Body of pancreas (tissue), 4 donors: ENCODE results near the gene LRRC10B. TPM values are rescaled to one million over a fixed set of nuclear protein-coding genes. Genes with fewer than 3 reads are reported as not detected.

Source experiments
- ATAC-seq: fragments of 150-250 bp; one replicate; pipeline ENCODE4 v1.9.1; 2016
- DNase-seq, 4 donors: peaks; one replicate each; pipeline ENCODE4 v3.0.0-alpha.2; 2019
- H3K27ac ChIP-seq, 4 donors: fragments of 200-600 bp; sonication (generic); 1 replicate in 3 of 4; 2 replicates in 1 of 4; pipeline versions ENCODE4 v1.5.1 to v1.6.1; 2016 to 2019; ENCODE audit warnings: mild to moderate bottlenecking in 1 of 4, mixed read lengths in 1 of 4, moderate library complexity in 1 of 4
- H3K27me3 ChIP-seq, 2 donors: fragments of 200-600 bp; sonication (generic); one replicate each; pipeline ENCODE4 v1.6.0; 2016; ENCODE audit warnings: mild to moderate bottlenecking in 1 of 2
- H3K36me3 ChIP-seq, 2 donors: fragments of 200-600 bp; sonication (generic); replicated peaks in 1 of 2; 2 replicates each; pipeline ENCODE4 v1.5.1; 2016; ENCODE audit warnings: low read depth in 2 of 2; ENCODE audit not compliant: insufficient read depth in 1 of 2
- H3K4me1 ChIP-seq: fragments of 200-600 bp; sonication (generic); one replicate; pipeline ENCODE4 v1.6.0; 2016
- H3K4me3 ChIP-seq, 2 donors: fragments of 200-600 bp; sonication (generic); 1 replicate in 1 of 2; 2 replicates in 1 of 2; pipeline ENCODE4 v1.5.1; 2016 to 2019
- H3K9me3 ChIP-seq, 3 donors: fragments of 200-600 bp; sonication (generic); 1 replicate in 2 of 3; 2 replicates in 1 of 3; pipeline ENCODE4 v1.5.1; 2016
- CTCF ChIP-seq, 7 experiments: fragments of 450-650 bp in 4 of 7; fragments of 200-600 bp in 3 of 7; sonication (generic) in 3 of 7; IDR thresholded peaks; one replicate each; pipeline ENCODE4 v1.5.1; 2016 to 2019; ENCODE audit warnings: antibody characterized with exemption in 7 of 7
- POLR2A ChIP-seq, 3 donors: fragments of 450-650 bp; IDR thresholded peaks; one replicate each; pipeline ENCODE4 v1.6.1; 2016; ENCODE audit warnings: antibody characterized with exemption in 3 of 3, mild to moderate bottlenecking in 2 of 3
- WGBS, 2 donors: methylation state at CpG; one replicate each; pipeline ENCODE4 v1.1.5; 2017; 5-methylcytosine and 5-hydroxymethylcytosine counted together
- intact Hi-C: fragments of 100-400 bp; cut with DNase I; formaldehyde crosslinking; loops from one replicate; pipeline ENCODE4 v1.15.1; 2023
- total RNA-seq, 2 donors: library from RNA; depleted of rRNA; stranded (reverse); fragments of >200 nt; gene quantifications; one replicate each; pipeline ENCODE4 v1.1.0, GENCODE V29; 2016

Gene LRRC10B
- total RNA-seq, 2 donors from 2014 or later: 1.6 to 2.9 TPM

GRCh38 chr11:61518032-61518795, 9.7 kb downstream of the LRRC10B start:
- Histone ChIP-seq H3K9me3 (no peaks in the 10 kb centered on the region), H3K27me3 (peaks cover 0 to 12% of the 10 kb centered on the region in 2 donors), H3K4me1 (peaks cover 5% of the 10 kb centered on the region), H3K36me3 (no peaks in the 10 kb centered on the region), H3K27ac (no peak overlapping the region), H3K4me3 (no peak overlapping the region)
- DNase-seq (no peak), ATAC-seq (no peak)
- intact Hi-C loops: loop anchor here (5.0 kb wide), 1 partner anchor 41 kb away; no protein-coding TSS in a partner anchor
- TF ChIP-seq POLR2A (IDR thresholded peaks at IDR 0.05): no peak
- no peak for TF ChIP-seq CTCF (IDR thresholded peaks at IDR 0.05)
- 65 to 79% methylated on average over 16 to 22 of the region's 23 CpGs for WGBS, 2 donors

- 84 to 85% methylated on average over 11 to 15 of the region's 15 CpGs for whole genome bisulfite sequencing, 2 donors
- TF ChIP-seq POLR2A (IDR thresholded peaks at IDR 0.05): no peak
- TF ChIP-seq CTCF (IDR thresholded peaks at IDR 0.05): no peak
- no peak for DNase-seq
- Histone ChIP-seq H3K4me1 (peaks cover 9% of the 10 kb centered on the region), H3K27me3 (no peaks in the 10 kb centered on the region), H3K36me3 (no peaks in the 10 kb centered on the region), H3K9me3 (no peaks in the 10 kb centered on the region), H3K4me3 (no peak overlapping the region), H3K27ac (no peak overlapping the region)
- intact Hi-C loops: no loop called here
- no peak for ATAC-seq
Measured at GRCh38 chr11:61522881-61523280, 14.3 kb downstream of the LRRC10B start.

- no peaks in the 10 kb centered on the region for H3K27me3 ChIP-seq
- 82 to 87% methylated on average over 12 of the region's 12 CpGs for WGBS, 2 donors
- no peak for DNase-seq
- H3K9me3 ChIP-seq: no peaks in the 10 kb centered on the region
- H3K27ac ChIP-seq: no peak overlapping the region
- H3K4me1 ChIP-seq: peaks cover 11% of the 10 kb centered on the region
- no peak overlapping the region for H3K4me3 ChIP-seq
- ATAC-seq: no peak
- H3K36me3 ChIP-seq: no peaks in the 10 kb centered on the region
- intact Hi-C loops: no loop called here
- TF ChIP-seq POLR2A (IDR thresholded peaks at IDR 0.05) (no peak), CTCF (IDR thresholded peaks at IDR 0.05) (no peak)
Measured at GRCh38 chr11:61524446-61524845, 15.9 kb downstream of the LRRC10B start.

GRCh38 chr11:61524963-61525587, 16.5 kb downstream of the LRRC10B start:
- WGBS, 2 donors: 92 to 93% methylated on average over 19 of the region's 19 CpGs
- intact Hi-C loops: no loop called here
- TF ChIP-seq POLR2A (IDR thresholded peaks at IDR 0.05) (no peak), CTCF (IDR thresholded peaks at IDR 0.05) (no peak)

More at GRCh38 chr11:61524963-61525587, 16.5 kb downstream of the LRRC10B start:
- no peaks in the 10 kb centered on the region for H3K36me3 ChIP-seq
- H3K4me3 ChIP-seq: no peak overlapping the region
- no peak for DNase-seq
- ATAC-seq: no peak
- no peak overlapping the region for H3K27ac ChIP-seq
- peaks cover 17% of the 10 kb centered on the region for H3K4me1 ChIP-seq
- no peaks in the 10 kb centered on the region for H3K27me3 ChIP-seq
- H3K9me3 ChIP-seq: no peaks in the 10 kb centered on the region
